PC-9 (cell line): ENCODE measurements around the gene HIGD1A.

ENCODE experiments used
- CTCF ChIP-seq: fragments of 200-600 bp; sonication (generic); conservative IDR thresholded peaks from 2 replicates; pipeline ENCODE4 v1.6.1; 2017; ENCODE audit warnings: mixed run types, antibody characterized with exemption, mild to moderate bottlenecking, moderate library complexity
- EZH2 ChIP-seq: fragments of 200-600 bp; sonication (generic); IDR thresholded peaks from 2 replicates; pipeline ENCODE4 v1.8.0; 2017; ENCODE audit warnings: antibody characterized with exemption, low read depth

DNA sequence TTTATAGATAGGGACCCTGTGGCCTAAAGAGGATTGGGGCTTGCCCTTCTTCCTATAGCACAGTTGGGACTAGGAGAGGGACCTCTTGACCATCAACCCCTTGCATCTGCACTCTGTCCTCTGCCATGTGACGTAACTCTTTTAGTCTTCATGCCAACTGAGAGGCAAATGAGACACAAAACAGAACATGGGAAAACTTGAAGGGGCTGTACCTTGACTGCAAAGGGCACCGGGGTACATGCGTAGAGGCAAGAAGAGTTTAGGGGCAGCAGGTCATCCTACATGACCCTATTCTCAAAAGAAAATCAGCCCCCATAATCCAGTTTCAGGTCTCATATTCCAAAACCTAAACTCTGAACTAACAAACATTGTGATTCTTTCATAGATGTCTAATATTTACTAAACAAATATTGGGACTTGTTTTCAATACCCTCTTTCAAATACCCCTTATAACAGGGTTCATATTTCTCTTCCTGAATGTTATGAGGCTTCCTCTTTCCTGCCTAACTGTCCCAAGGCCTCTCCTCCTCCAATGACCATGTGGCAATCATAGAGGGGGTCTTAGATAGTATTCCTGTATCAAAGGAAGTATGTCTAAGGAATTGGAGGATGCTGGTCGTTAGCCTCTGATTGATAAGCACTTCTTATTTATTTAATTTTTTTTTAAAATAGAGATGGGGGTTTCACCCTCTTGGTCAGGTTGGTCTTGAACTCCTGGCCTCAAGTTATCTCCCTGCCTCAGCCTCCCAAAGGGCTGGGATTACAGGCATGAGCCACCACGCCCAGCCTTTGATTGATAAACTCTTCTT is 25.5 kb upstream of the HIGD1A start:
- TF ChIP-seq CTCF (no peak), EZH2 (no peak)
